NCI-H1092 treated with DMSO at 0.1 percent for 48 hours (cell line): ENCODE data around the gene GLIPR2.
"Not testable (repeated sequence)": the region's sequence is repeated elsewhere in the genome, so short reads cannot be mapped to it uniquely, and the experiment has no call there.

ENCODE experiments used
- DNase-seq: peaks from one replicate; lab custom pipeline; 2025; lab: John Stamatoyannopoulos, UW

GLIPR2 gene

DNA sequence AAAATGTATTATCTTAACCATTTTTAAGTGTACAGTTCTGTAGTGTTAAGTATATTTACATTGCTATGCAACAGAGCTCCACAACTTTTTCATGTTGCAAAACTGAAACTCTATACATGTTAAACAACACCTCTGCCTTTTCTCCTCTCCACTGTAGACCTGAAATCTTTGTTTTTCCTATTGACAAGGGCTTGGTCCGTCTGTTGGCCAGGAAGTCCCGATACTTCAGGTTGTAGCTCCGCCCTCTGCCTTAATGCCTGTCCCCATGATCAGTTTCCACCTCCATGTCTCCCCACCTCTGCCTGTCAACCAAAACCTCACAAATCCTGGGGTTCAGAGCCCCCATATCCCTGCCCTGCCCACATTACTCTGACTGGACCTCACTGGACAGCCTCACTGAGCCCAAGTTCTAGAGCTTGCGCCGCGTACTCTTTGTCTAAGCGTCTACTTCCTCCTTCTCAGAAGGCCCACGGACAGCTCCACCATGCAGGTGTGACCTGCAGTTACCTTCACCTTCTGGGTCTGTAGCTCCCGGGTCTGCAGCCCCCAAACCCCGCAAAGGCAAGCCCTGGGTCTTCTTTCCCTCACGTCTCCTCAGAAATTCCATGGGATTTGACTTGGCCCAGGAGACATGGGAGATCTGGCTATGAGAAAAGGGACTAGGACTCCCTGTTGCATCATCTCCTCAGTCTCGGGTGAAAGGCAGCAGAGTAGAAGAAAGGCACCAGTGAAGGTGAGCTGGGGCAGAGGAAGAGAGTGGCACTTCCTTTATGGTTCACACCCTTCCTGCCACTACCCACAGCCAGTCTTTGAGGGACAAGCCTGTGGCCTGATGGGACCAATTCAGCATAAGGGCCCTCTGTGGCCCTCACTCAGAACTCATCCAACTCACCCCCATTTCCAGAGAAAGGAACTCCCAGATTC, 8.0 kb downstream of the GLIPR2 start:
- no peak for DNase-seq

GRCh38 chr9:36145970-36146369, 9.4 kb downstream of the GLIPR2 start:
- no peak for DNase-seq

GRCh38 chr9:36146651-36147050, 10.1 kb downstream of the GLIPR2 start:
- DNase-seq = no peak

DNA sequence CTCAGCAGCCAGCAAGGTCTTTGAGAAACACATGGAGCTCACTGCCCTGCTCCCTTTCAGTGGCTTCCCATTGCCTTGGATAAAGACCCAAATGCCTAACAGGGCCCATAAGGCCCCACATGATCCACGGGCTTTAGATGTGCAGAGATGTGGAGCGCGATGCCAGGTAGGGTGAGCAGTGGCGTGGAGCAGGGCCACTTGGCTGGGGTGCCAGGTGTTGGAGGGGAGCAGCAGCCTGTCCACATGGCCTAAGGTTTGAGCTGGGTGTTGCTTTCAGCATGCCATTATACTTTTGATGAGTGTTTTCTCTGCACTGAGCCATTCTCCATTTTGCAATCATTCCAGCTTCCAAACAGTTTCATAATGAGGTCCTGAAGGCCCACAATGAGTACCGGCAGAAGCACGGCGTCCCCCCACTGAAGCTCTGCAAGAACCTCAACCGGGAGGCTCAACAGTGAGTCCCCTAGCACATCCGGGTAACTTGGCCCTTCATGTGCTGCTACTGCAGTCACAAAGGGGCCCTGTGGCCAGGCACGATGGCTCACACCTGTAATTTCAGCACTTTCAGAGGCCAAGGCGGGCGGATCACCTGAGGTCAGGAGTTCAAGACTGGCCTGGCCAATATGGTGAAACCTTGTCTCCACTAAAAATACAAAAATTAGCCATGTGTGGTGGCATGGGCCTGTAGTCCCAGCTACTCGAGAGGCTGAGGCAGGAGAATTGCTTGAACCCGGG, 11.1 kb downstream of the GLIPR2 start:
- DNase-seq = no peak

DNA sequence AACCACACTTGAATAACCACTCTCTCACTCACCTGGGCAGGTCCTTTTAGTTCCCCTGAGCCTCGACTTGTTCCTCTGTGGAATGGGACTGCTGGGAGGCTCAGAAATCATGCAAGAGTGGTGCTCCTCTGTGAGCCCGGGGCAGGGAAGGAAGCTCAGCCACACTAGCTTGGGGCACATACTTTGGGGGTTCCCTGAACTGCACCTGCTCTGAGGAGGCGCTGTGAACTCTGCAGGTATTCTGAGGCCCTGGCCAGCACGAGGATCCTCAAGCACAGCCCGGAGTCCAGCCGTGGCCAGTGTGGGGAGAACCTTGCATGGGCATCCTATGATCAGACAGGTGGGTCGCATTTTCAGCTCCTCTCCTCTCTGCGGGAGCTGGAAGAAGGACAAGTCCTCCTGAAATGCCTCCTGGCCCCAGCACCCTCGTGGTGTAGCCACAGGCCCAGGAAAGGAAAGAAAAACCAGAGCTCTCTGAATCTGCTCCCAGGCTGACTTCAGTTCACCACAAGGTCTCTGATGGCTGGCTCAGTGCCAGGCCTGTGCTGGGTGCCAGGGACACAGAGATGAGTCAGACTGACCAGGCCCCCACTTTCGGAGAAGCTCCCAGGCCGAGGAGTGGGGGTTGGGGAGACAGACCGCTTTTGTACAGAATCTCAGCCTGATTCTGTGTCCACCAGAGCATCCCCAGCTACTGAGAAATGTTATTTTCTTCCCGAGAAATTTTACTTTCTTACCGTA, 11.9 kb downstream of the GLIPR2 start:
- DNase-seq = no peak

- no peak for DNase-seq
Observed at GRCh38 chr9:36149197-36149596, 12.7 kb downstream of the GLIPR2 start.

GRCh38 chr9:36150574-36151315, 14.2 kb downstream of the GLIPR2 start:
- DNase-seq = no peak

GRCh38 chr9:36151316-36152210, 15.0 kb downstream of the GLIPR2 start:
- DNase-seq = no peak

- no peak for DNase-seq
Observed at GRCh38 chr9:36152741-36153438, 16.4 kb downstream of the GLIPR2 start.

- no peak for DNase-seq
Observed at GRCh38 chr9:36153746-36154145, 17.2 kb downstream of the GLIPR2 start.

GRCh38 chr9:36154331-36154952, 17.9 kb downstream of the GLIPR2 start:
- DNase-seq = no peak

GRCh38 chr9:36156116-36156515, 19.6 kb downstream of the GLIPR2 start:
- DNase-seq = no peak

- DNase-seq = no peak
Observed at GRCh38 chr9:36158122-36158521, 21.6 kb downstream of the GLIPR2 start.

DNA sequence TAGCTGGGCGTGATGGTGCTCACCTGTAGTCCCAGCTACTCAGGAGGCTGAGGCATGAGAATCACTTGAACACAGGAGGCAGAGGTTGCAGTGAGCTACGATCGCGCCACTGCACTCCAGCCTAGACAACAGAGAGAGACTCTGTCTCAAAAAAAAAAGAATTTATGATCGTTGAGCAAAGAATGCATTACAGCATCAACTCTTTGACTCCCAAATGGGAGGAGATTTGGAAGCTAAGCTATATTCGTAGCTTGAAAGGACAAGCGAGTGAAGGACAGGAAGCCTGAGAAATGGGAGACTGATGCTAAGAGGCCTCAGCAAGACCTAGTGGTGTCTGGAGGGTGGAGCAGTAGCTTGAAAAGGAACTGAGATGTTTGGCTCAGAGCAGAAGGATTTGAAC, 22.4 kb downstream of the GLIPR2 start:
- no peak for DNase-seq

- not testable (repeated sequence) for DNase-seq
Observed at GRCh38 chr9:36159509-36159908, 23.0 kb downstream of the GLIPR2 start.

- DNase-seq = not testable (repeated sequence)
Observed at GRCh38 chr9:36160126-36160525, 23.6 kb downstream of the GLIPR2 start.

GRCh38 chr9:36161187-36161586, 24.7 kb downstream of the GLIPR2 start:
- no peak for DNase-seq

DNA sequence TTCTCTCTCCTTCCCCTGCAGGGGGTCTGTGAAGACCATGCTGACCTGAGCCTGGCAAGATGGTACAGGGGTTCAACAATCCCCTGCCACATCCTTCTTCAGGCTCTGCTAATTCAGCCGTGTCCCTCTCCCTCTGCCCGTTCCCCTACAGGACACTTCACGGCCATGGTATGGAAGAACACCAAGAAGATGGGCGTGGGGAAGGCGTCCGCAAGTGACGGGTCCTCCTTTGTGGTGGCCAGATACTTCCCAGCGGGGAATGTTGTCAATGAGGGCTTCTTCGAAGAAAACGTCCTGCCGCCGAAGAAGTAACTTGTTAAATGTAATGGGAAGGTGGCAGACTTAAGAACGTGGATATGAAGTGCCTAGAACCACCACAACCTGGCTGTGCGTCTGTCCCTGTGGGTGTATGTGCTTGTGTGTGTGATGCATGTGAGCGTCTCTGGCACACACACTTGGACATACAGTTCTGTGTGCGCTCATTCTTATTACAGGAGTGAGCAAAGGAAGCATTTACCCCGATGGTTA, 25.7 kb downstream of the GLIPR2 start:
- no peak for DNase-seq

GRCh38 chr9:36163049-36163785, 26.7 kb downstream of the GLIPR2 start:
- DNase-seq = no peak
